Effector memory CD8-positive, alpha-beta T cell (primary cell): ENCODE data around the gene SERGEF.
"Not testable (repeated sequence)": the region's sequence is repeated elsewhere in the genome, so short reads cannot be mapped to it uniquely, and the experiment has no call there.

Source experiments
- ATAC-seq: fragments of 150-1000 bp; cut with Tn5 transposase; replicated peaks from 2 replicates; pipeline ENCODE4 v1.10.0; 2021; ENCODE audit warnings: mild to moderate bottlenecking, moderate library complexity
- DNase-seq, 3 experiments: peaks; one replicate each; pipeline ENCODE4 v3.0.0; 2021
- H3K27ac Mint-ChIP-seq, 2 donors: one replicate each; pipeline ENCODE4 v1.8.0; 2022; ENCODE audit warnings: mild to moderate bottlenecking in 2 of 2, mixed read lengths in 2 of 2, moderate library complexity in 2 of 2
- H3K27me3 Mint-ChIP-seq, 2 donors: one replicate each; pipeline ENCODE4 v1.8.0; 2022; ENCODE audit warnings: mixed read lengths in 2 of 2
- H3K36me3 Mint-ChIP-seq: one replicate; pipeline ENCODE4 v1.8.0; 2022; ENCODE audit warnings: mild to moderate bottlenecking, moderate library complexity, mixed read lengths; ENCODE audit not compliant: insufficient read depth
- H3K4me1 Mint-ChIP-seq, 2 donors: one replicate each; pipeline ENCODE4 v1.8.0; 2022; ENCODE audit warnings: low read depth in 2 of 2, mixed read lengths in 2 of 2
- H3K4me3 Mint-ChIP-seq, 2 donors: one replicate each; pipeline ENCODE4 v1.8.0; 2022; ENCODE audit warnings: mild to moderate bottlenecking in 2 of 2, mixed read lengths in 2 of 2, moderate library complexity in 2 of 2
- H3K9me3 Mint-ChIP-seq, 2 donors: one replicate each; pipeline ENCODE4 v1.8.0; 2022; ENCODE audit warnings: mixed read lengths in 2 of 2

Gene SERGEF

DNA sequence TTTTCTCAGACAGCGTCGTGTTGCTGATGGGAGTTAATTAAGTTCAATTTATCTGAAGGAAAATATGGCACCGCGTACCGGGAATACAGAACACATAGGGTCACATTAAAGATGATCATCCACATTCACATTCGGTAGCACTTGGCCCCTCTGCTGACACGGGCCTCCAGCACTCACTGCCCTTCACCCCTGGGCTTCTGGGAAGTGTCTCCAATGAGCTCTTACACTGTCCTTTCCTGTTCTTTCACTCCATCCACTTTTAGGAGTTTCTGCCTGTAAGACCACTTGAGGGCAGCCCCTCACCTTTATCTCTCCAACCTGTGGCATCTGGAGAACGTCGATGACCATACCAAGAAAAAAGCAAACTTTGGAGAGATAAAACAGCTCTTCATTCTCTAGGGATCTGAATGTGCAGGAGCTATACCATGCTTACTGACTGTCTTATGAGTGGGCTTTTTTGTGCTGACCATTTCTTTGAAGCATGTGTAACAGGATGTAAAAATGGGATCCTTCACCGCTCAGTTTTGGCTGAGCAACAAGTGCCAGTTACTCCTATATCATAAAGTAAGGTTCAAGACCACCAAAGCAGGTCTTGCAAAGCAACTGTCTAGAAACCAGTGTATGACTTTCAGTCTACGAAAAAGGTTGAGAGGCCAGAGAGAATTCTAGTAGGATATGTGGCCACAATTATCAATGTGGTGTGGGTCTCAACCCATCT, 1.1 kb upstream of the SERGEF start:
- H3K36me3 Mint-ChIP-seq = peaks cover 22% of the 10 kb centered on the region
- peaks cover 4 to 7% of the 10 kb centered on the region in 2 donors for H3K9me3 Mint-ChIP-seq
- no peaks in the 10 kb centered on the region for H3K27me3 Mint-ChIP-seq
- peak overlapping the region; percentile 89 to 94 for H3K27ac Mint-ChIP-seq
- ATAC-seq (no peak), DNase-seq (no peak)
- peak overlapping the region; percentile 89 to 95 for H3K4me3 Mint-ChIP-seq
- peaks cover 18 to 26% of the 10 kb centered on the region in 2 donors for H3K4me1 Mint-ChIP-seq

DNA sequence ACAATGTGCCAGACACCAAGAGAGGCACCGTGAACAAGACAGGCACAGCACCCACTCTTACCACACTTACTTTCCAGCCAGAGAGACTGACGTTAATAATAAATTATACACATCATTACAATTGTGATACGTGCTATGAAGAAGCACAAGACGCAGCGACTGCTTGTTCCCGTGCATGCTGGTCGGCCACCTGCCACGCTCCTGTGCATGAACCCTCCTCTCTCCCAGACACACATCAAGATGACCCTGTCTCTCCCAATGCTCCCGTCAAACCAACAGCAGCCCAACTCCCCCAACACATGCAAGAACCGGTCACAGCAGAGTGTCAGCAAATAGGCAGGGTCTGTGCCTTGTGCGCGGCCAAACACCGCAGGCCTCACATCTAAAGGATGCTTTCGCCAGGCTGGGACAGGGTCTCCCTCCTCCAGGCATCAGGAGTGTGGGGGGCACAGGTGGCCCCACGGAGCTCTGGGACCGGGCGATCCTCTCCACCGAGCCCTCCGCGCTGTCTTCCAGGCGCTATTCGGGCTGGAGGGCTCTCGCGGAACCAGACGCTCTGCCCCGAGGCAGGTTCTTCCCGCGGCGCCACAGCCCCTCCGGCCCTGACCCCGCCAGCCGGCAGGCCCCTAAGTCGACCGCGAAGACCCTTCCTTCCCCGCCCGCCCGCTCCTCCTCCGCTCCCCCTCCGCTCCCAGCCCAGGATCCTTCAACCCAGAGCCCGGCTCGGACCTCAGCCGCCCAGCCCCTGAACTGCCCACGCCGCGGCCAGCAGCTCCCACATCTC, 533 bp downstream of the SERGEF start:
- Mint-ChIP-seq H3K9me3 (peaks cover 4 to 7% of the 10 kb centered on the region in 2 donors), H3K36me3 (peaks cover 19% of the 10 kb centered on the region), H3K27ac (peak overlapping the region; percentile 89 to 94), H3K4me1 (peaks cover 18 to 26% of the 10 kb centered on the region in 2 donors), H3K4me3 (peak overlapping the region; percentile 89 to 95), H3K27me3 (no peaks in the 10 kb centered on the region)
- no peak for ATAC-seq
- DNase-seq = peak; percentile 11 to 46 (median 18)

DNA sequence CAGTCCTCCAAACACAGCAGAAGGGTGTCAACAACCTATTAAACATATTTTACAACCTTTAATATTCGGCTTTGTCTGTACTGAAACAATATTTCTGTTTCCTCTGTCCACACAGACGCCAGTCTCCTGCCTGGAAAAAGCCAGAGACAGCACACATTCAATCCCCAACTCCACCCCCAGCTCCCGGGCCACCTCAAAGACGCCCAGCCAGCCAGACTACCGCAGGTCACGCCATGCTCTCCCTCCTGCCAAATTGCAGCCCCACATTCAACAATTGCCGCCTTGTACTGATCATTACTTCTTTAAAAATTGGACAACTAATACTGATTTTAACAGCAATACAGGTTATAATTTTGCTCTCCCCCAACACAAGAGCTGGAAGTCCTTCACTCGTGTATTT, 1.2 kb downstream of the SERGEF start:
- Mint-ChIP-seq H3K27me3 (no peaks in the 10 kb centered on the region), H3K4me1 (peaks cover 18 to 26% of the 10 kb centered on the region in 2 donors), H3K36me3 (peaks cover 21% of the 10 kb centered on the region), H3K27ac (peak overlapping the region; percentile 89 to 94), H3K9me3 (peaks cover 4 to 7% of the 10 kb centered on the region in 2 donors), H3K4me3 (peak overlapping the region; percentile 89 to 95)
- DNase-seq (no peak), ATAC-seq (no peak)

DNA sequence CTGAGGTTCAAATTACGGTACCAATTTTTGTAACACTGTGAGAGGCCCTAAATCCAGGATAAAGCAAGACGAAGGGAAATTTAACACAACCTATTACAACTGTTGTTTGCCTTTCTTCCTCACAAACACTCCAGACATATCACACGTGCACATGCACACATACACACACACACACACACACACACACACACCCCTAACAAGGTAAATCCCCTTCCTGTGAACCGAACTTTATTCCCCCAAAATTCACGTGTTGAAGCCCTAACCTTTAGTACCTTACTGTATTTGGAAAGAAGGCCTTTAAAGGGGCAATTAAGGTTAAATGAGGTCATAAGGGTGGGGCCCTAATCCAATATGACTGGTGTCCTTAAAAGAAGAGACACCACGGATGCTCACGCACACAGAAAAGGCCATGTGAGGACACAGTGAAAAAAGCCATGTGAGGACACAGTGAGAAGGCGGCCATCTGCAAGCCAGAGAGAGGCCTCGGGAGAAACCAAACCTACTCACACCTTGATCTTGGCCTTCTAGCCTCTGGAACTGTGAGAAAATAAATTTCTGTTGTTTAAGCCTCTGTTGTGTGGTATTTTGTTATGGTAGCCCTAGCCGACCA, 1.8 kb downstream of the SERGEF start:
- H3K27ac Mint-ChIP-seq = peak overlapping the region; percentile 89 to 94
- peaks cover 18 to 26% of the 10 kb centered on the region in 2 donors for H3K4me1 Mint-ChIP-seq
- H3K36me3 Mint-ChIP-seq = peaks cover 23% of the 10 kb centered on the region

DNA sequence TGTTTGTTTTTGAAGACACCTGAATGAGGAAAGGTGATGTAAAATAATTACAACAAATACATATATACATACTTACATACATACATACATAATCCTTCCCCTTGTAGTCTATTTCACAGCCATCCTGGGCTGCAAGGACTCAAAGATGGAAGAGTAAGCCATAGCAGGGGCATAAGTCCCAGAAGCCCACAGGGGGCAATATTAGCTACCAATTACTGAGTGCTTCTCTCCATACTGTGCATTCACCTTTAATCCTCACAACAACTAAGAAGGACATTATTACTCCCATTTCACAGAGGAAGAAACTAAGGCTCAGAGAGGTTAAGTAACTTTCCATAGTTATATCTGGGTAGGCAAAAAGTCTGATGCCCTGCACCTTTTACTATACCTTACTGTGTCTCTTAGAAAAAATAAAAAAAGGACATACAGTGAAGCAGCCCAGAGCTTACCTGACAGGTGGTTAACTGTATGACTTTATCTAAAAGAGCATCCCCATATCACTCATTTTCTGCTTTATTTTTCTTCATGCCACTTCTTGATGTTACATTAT, 2.7 kb downstream of the SERGEF start:
- H3K27me3 Mint-ChIP-seq = no peaks in the 10 kb centered on the region
- DNase-seq (no peak), ATAC-seq (no peak)
- H3K27ac Mint-ChIP-seq = peak overlapping the region in 1 of 2 donors; percentile 4
- H3K9me3 Mint-ChIP-seq = peaks cover 4 to 7% of the 10 kb centered on the region in 2 donors
- H3K36me3 Mint-ChIP-seq = peaks cover 29% of the 10 kb centered on the region
- no peak overlapping the region for H3K4me3 Mint-ChIP-seq
- H3K4me1 Mint-ChIP-seq = peaks cover 18 to 26% of the 10 kb centered on the region in 2 donors

More for the DNA sequence above, 1.8 kb downstream of the SERGEF start:
- DNase-seq (no peak), ATAC-seq (no peak)
- peak overlapping the region in 1 of 2 donors; percentile 89 for H3K4me3 Mint-ChIP-seq
- peaks cover 4 to 7% of the 10 kb centered on the region in 2 donors for H3K9me3 Mint-ChIP-seq
- no peaks in the 10 kb centered on the region for H3K27me3 Mint-ChIP-seq

DNA sequence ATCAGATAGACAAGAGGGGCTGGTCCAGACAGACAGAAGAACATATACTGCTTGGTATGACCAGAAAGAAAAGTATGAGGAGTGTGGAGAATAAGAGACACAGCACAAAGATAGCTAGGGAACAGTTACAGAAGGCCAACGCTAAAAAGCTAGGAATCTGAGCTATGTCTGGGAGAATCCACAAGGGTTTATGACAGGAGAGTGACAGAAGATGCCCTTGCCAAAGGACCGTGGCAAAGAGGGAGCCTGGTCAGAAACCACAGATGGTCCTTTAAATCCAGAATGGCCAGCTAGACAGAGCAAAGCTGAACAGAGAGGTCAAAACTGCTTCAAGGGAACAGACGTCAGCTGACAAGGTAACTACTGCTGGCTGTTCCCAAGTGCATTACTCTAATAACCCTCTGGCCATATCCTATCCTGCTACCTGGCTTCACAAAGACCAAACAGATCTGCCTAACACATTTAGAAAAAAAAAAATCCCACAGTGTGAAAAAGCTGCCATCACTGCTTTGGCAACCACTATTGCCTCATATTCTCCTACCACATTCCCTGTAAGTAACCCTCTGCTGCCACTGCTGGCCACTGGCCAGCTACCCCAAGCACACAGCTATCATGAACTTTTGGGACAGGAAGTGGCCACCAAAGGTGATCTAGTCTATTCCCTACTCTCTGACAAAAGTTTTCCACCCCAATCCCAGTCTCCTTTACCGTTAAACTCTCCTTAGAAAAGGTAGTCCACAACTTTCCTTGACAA, 7.3 kb downstream of the SERGEF start:
- no peaks in the 10 kb centered on the region for H3K4me1 Mint-ChIP-seq
- no peaks in the 10 kb centered on the region for H3K27me3 Mint-ChIP-seq
- H3K9me3 Mint-ChIP-seq = no peaks in the 10 kb centered on the region
- no peak overlapping the region for H3K27ac Mint-ChIP-seq
- DNase-seq = no peak
- peaks cover 33% of the 10 kb centered on the region for H3K36me3 Mint-ChIP-seq
- no peak for ATAC-seq
- no peak overlapping the region for H3K4me3 Mint-ChIP-seq

GRCh38 chr11:18001191-18001590, 11.7 kb downstream of the SERGEF start:
- Mint-ChIP-seq H3K27ac (no peak overlapping the region), H3K4me3 (no peak overlapping the region), H3K36me3 (peaks cover 45% of the 10 kb centered on the region), H3K9me3 (no peaks in the 10 kb centered on the region), H3K27me3 (no peaks in the 10 kb centered on the region), H3K4me1 (peaks cover 0 to under 1% of the 10 kb centered on the region in 2 donors)
- DNase-seq (no peak), ATAC-seq (no peak)

GRCh38 chr11:18000760-18001159, 12.1 kb downstream of the SERGEF start:
- Mint-ChIP-seq H3K4me1 (peaks cover 0 to 4% of the 10 kb centered on the region in 2 donors), H3K36me3 (peaks cover 42% of the 10 kb centered on the region), H3K27me3 (no peaks in the 10 kb centered on the region), H3K9me3 (no peaks in the 10 kb centered on the region), H3K27ac (no peak overlapping the region), H3K4me3 (no peak overlapping the region)
- no peak for ATAC-seq
- no peak for DNase-seq

GRCh38 chr11:18000128-18000527, 12.7 kb downstream of the SERGEF start:
- H3K9me3 Mint-ChIP-seq, H3K4me3 Mint-ChIP-seq, ATAC-seq, H3K27me3 Mint-ChIP-seq, DNase-seq, H3K4me1 Mint-ChIP-seq: not testable (repeated sequence)
- Mint-ChIP-seq H3K27ac (peak overlapping the region in 1 of 2 donors; percentile 13), H3K36me3 (peaks cover 38% of the 10 kb centered on the region)

DNA sequence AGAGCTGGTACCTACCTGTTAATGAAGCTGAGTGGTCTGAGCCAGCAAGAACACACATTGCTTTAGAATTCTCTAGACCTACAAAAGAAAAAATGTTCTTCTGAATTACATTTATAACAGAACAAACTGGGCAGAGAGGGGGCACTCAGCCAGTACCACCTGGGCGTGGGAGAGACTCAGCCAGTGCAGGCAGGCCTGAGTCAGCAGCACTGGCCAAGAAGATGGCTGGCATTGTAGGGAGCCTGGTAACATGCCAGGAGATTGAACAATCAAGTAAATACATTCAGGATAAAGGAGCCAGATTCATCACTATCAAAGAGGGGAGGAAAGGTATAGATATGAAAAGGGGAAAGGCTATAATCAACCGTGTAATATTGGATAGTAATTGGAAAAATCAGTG, 19.9 kb downstream of the SERGEF start:
- peaks cover 0 to 13% of the 10 kb centered on the region in 2 donors for H3K4me1 Mint-ChIP-seq
- H3K27ac Mint-ChIP-seq = peak overlapping the region in 1 of 2 donors; percentile 9
- no peak overlapping the region for H3K4me3 Mint-ChIP-seq
- H3K9me3 Mint-ChIP-seq = no peaks in the 10 kb centered on the region
- ATAC-seq (no peak), DNase-seq (no peak)
- H3K36me3 Mint-ChIP-seq = peaks cover 30% of the 10 kb centered on the region
- H3K27me3 Mint-ChIP-seq = no peaks in the 10 kb centered on the region

DNA sequence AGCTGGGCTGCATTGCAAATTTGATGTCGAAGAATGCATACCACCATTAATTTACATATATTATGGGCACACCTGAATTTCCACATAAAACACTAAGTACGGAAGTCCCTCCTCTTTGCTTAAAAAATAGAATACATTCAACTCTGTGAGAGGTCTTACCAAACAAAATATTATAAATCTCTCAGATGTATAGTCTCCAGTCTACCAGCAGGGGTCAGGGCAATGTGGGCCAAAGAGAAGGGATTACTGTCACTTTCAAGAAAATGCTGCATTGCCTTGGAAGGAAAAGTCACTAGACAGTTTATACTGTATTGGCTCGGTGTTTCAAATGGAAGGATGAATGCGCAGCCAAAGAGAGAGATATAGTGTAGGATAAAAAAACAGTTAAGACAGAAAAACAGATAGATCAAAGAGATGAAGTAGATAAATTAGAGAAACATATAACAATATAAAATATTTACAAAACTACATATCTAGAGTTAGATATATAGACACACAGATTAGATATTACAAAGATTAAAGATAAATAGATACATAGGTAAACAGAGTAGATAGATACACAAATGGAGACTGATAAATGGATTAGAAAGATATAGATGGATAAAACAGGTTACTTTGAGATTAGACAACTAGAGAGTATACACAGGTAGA, 20.9 kb downstream of the SERGEF start:
- no peak overlapping the region for H3K4me3 Mint-ChIP-seq
- peak; percentile 28 to 34 (median 30) for DNase-seq
- peaks cover 33% of the 10 kb centered on the region for H3K36me3 Mint-ChIP-seq
- no peaks in the 10 kb centered on the region for H3K9me3 Mint-ChIP-seq
- ATAC-seq = peak; percentile 78
- peaks cover 0 to 13% of the 10 kb centered on the region in 2 donors for H3K4me1 Mint-ChIP-seq
- H3K27me3 Mint-ChIP-seq = no peaks in the 10 kb centered on the region
- H3K27ac Mint-ChIP-seq = peak overlapping the region in 1 of 2 donors; percentile 12

GRCh38 chr11:17989306-17989705, 23.5 kb downstream of the SERGEF start:
- no peak overlapping the region for H3K4me3 Mint-ChIP-seq
- H3K36me3 Mint-ChIP-seq = peaks cover 22% of the 10 kb centered on the region
- H3K4me1 Mint-ChIP-seq = peaks cover 0 to 7% of the 10 kb centered on the region in 2 donors
- ATAC-seq = no peak
- H3K27ac Mint-ChIP-seq = no peak overlapping the region
- no peaks in the 10 kb centered on the region for H3K9me3 Mint-ChIP-seq
- no peak for DNase-seq
- H3K27me3 Mint-ChIP-seq = no peaks in the 10 kb centered on the region
